GM19351 (cell line): Measurements from ENCODE around the gene KLB.
A peak's percentile ranks its signal among the peaks of the same experiment; 100 is the strongest.
"Not testable (repeated sequence)": the region's sequence is repeated elsewhere in the genome, so short reads cannot be mapped to it uniquely, and the experiment has no call there.

Experiments
- ATAC-seq: cut with Tn5 transposase; IDR thresholded peaks from one replicate; pipeline ENCODE4 v1.9.1; 2021; ENCODE audit warnings: mild to moderate bottlenecking, moderate library complexity; ENCODE audit not compliant: unreplicated experiment

The KLB gene

DNA sequence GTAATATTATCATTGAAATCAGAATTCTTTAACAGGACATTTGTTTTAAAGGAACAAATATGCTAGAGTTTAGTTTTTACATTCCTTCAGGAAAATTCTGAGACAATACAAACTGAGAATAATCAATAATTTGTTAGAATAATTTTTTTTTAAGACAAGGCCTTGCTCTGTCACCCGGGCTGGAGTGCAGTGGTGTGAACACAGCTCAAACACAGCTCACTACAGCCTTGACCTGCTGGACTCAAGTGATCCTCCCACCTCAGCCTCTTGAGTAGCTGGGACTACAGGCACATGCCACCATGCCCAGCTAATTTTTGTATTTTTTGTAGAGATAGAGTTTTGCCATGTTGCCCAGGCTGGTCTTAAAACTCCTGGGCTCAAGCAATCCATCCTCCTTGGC lies 18.6 kb downstream of the KLB start:
- not testable (repeated sequence) for ATAC-seq

DNA sequence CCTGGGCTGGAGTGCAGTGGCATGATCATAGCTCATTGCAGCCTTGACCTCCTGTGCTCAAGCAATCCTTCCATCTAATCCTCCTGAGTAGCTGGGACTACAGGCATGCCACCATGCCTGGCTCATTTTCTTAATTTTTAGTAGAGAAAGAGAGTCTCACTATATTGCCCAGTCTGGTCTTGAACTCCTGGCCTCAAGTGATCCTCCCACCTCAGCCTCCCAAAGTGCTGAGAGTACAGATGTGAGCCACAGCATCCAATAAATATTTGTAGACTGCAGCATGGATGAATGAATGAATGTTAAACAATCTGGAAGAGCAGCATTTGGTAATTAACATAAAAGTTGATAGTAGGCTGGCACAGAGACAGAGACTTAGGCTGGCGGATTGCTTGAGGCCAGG lies 20.0 kb downstream of the KLB start:
- no peak for ATAC-seq

DNA sequence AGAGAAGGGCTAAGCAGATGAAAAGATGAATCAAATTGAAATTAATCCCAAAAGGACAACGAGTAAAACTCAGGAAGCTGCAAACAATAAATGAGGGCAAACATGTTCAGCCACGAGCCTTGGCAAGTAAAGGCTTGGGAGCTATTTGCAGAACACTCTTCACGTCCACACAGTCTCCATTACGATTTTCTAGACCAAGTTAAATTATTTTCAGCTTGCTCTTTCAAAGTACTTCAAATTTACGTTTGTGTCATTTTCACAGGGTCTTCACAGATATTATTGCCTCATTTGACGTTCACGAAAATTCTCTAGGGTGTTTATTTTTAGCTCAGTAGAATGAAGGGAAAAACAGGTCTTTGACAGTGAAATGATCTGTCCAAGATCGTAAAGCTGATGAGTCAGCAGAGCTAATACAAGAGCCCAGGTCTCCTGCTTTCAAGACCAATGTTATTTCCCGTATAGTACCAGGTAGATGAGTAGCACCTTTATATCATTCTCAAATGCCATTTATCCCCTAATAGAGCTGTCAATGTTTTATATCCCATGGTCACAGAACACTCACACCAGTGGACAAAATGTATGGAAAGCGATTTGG lies 20.9 kb downstream of the KLB start:
- ATAC-seq: no peak

DNA sequence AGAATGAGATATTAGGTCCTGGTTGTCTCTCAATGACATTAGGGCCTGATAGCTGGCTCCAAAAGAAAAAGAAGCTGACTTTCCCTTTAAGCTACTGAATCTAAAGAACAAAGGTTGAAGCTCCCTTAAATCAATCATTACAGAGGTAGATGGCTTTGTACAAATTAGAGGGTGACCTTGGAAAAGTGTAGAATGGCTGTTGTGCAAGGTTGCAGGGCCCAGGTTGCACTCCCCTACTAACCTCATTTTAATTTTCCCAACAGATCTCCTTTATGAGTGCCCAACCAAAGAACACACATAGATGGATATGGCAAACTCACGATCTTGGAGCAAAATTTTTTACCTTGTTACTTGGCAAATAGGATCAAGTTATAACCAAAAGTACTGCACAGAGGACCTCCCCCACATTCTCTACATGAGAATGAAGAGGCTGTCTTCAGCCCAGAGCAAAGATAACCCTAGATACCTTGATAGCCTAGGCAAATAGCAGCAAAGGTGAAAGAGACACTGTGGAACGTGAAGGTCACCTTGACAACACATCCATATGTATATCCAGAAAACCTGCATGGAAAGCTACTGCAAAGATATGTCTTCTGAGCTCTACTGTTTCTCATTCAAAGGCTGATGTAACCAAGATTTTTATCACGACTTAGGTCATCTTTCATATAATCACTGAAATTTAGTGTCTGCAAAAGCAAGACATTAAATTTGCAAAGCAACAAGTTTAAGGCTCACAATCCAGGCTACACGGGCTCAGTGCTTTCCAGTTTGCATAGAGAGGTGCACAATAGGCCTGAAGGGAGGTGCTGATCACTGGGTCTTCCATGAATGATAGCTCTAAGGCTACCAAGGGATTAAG lies 23.0 kb downstream of the KLB start:
- ATAC-seq: no peak

DNA sequence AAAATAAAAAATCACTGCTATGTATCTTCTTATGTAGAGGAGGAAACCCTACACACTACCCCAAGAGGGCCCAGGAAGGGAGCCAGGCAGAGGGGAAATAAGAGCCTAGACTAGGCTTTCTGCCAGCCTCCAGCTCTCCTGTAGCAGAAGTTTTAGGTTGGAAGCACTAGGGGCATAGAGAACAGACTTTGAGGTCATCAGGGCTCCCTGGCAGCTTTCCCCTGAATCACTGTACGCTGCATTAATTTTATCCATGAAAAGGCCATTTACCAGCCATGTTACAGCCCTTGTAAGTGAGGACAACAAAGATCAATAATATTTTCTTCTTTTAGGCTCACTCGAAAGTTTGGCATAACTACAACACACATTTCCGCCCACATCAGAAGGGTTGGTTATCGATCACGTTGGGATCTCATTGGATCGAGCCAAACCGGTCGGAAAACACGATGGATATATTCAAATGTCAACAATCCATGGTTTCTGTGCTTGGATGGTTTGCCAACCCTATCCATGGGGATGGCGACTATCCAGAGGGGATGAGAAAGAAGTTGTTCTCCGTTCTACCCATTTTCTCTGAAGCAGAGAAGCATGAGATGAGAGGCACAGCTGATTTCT lies 27.3 kb downstream of the KLB start:
- no peak for ATAC-seq

DNA sequence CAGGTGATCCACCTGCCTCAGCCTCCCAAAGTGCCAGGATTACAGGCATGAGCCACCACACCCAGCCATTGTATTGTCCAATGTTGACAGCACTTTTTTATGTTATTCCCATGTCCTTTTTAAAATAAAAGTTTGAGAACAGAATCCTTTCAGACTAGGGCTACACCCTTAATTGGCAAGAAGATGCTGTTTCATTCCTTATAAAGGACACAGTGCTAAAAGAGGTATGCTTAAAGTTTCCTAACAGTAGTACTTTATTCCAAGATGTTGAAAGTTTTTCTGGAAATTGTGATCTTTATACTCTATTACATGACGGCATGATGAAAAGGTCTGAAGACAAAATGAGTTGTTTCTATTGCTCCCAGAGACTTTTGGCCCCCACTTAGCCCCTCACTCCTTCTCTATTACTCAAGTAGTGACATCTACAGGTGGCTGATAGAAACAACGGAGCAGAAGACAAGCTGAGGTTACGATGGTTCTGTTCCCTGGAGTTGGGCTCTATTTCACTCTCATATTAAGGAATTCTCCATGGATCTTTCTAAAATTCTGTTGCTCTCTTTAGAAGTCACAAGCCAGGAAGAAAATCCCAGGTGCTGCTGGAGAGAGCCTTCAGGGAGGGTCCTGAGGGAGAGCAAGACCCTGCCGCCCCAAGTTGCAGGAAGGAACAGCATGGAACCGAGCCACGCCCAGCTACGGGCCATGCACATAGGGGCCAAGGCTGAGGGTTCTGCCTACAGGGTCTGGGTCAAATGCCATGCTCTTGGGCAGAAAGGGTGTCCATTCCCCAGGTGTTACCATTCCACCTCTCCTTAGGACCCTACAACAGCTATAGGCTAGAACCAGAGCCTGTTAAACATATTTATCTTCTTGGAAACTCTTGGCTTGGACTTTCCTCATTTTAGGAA lies 29.2 kb downstream of the KLB start:
- ATAC-seq: no peak

DNA sequence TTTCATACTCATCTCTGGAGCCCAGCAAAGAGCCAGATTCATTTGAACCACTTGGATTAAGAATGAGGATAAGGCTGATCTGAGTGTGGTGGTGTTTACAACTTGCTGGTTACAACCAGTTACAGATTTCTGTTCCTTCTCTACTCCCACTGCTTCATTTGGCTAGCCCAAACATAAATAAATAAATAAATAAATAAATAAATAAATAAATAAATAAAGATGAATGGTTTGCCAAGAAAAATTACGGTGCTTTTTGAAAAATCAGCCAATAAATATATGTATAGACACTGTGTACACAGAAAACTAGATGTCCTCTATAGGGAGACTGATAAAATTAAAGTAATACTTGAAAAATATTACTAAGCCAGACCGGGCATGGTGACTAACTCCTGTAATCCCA lies 34.9 kb downstream of the KLB start:
- ATAC-seq: no peak

DNA sequence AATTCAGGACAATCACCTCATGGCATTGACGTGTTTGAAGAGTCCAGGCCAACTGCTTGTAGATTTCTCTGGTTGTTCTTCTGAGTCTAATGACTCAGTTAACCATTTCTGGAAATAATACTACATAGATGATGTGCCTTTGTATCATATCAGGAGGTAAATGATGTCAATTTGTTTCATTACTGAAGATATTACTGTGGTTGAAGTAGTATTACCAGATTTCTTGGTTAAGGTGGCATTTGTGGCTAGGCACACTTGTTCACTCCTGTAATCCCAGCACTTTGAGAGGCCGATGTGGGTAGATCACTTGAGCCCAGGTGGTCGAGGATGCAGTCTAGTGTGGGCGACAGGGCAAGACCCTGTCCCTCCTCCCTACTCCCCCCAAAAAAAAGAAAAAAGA lies 36.3 kb downstream of the KLB start:
- no peak for ATAC-seq

DNA sequence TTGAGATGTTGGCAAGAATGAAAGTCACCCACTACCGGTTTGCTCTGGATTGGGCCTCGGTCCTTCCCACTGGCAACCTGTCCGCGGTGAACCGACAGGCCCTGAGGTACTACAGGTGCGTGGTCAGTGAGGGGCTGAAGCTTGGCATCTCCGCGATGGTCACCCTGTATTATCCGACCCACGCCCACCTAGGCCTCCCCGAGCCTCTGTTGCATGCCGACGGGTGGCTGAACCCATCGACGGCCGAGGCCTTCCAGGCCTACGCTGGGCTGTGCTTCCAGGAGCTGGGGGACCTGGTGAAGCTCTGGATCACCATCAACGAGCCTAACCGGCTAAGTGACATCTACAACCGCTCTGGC lies 39.7 kb downstream of the KLB start:
- ATAC-seq: no peak

DNA sequence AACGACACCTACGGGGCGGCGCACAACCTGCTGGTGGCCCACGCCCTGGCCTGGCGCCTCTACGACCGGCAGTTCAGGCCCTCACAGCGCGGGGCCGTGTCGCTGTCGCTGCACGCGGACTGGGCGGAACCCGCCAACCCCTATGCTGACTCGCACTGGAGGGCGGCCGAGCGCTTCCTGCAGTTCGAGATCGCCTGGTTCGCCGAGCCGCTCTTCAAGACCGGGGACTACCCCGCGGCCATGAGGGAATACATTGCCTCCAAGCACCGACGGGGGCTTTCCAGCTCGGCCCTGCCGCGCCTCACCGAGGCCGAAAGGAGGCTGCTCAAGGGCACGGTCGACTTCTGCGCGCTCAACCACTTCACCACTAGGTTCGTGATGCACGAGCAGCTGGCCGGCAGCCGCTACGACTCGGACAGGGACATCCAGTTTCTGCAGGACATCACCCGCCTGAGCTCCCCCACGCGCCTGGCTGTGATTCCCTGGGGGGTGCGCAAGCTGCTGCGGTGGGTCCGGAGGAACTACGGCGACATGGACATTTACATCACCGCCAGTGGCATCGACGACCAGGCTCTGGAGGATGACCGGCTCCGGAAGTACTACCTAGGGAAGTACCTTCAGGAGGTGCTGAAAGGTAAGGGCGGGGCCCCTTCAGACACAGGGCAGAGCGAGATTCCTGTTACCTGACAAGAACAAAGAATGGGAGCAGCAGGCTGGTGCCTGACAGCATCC lies 40.3 kb downstream of the KLB start:
- ATAC-seq: peak; percentile 88

DNA sequence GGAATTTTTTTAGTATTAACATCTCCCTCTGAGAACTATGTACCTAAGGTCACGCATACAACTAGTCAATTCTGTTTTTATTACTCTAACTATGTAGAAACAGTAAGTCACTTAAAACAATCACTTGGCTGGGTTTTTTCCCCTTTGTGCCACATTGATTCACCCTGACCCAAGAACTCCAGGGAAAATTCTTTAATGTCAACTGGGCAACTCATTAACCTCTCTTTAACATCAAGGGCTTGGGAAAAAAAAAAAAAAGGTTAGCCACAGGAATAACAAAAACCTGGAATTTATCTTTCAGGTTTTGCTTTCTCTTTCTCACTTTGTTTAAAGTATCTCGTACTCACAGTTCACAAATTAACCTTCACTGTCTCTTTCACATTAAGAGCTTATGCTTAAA lies 43.9 kb downstream of the KLB start:
- ATAC-seq: no peak

DNA sequence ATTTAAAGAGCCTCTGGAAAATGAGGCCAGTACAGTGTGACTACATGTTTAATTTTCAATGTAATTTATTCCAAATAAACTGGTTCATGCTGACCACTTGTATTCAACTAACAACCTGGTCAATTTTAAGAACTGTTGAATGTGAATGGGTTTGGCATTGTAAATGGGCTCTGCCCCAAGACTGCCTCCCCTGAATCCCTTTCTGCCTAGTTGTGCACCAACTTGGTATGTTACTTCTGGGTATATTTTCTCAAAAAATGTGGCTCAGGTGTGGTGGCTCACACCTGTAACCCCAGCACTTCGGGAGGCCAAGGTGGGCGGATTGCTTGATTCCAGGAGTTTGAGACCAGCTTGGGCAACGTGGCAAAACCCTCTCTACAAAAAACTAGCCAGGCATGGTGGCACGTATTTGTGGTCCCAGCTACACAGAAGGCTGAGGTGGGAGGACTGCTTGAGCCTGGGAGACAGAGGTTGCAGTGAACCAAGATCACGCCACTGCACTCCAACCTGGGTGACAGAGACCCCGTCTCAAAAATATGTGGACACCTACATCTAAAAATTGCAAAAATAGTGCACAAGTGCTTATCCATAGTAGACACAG lies 44.8 kb downstream of the KLB start:
- no peak for ATAC-seq

DNA sequence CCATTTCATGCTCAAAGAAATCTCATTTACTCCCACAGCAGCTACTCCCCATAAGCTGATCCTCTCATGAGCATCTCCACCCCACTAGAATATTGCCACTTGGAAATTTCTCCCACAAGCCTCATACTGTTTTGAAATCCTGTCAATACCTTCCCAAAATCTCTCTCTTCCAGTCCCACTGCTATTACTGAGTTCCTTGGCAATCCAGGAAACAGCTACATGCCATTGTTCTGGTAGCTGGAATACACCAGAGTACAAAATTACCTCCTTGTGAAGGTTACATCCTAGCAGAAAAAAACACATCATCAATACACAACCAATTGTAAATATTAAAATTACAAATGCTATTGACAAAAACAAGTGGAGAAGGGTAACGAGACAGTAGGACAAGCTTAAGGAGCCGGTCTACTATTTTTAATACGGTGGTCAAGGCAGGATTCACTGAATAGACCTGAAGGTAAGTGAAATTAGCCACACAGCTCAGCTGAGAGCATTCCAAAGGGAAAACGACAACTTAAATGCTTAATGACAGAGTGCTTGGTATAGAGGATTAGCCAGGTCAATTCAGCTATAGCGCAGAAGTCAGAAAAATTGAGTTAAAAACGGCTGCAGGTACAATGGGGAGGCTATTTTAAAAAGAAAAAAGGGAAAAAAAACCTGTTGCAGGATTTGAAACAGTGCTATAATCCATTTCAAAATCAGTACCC lies 45.6 kb downstream of the KLB start:
- ATAC-seq: no peak

DNA sequence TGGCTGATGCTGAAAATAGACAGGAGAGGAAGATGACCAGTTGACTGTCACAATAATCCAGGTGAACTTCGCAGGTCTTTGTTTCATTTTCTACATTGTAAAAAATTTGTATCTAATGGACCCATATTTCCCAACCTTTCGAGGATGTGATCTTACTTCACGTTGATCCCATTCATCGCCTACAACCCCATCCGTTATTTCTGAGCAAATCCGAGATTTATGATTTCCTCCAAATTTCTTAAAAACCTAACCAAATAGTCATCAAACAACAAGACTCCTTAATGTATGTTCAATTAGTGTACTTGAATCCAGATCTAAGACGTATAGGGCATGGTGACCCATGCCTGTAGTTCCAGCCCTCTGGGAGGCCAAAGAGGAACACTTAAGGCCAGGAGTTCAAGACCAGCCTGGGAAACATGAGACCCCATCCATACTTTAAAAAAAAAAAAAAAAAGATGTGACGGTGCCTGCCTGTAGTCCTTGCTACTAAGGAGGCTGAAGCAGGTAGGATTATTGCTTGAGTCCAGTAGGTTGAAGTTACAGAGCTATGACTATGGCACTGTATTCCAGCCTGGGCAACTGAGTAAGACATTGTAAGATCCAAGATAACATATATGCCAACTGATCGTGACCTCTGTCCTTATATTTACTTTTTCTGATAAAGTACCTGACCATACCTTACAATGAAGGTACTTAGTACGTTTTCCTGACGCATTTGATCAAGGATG lies 46.3 kb downstream of the KLB start:
- no peak for ATAC-seq

DNA sequence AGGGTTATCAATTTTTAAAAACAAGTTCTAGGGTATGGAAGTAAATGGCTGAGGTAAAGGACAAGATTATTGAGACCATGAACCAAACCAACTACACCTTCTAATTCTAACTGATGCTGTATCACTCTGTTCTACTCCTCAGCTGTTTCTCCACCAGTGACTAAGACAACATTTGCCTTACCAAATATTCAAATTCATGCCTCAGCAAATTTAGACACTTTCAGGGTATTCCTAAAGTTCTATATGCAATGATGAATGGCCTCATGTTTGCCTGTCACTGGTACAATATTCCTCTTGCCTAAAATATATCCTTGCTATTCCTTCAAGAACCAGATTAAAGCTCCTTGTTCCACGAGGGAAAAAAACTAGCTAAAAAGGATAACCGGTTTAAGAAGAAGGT lies 47.0 kb downstream of the KLB start:
- no peak for ATAC-seq

DNA sequence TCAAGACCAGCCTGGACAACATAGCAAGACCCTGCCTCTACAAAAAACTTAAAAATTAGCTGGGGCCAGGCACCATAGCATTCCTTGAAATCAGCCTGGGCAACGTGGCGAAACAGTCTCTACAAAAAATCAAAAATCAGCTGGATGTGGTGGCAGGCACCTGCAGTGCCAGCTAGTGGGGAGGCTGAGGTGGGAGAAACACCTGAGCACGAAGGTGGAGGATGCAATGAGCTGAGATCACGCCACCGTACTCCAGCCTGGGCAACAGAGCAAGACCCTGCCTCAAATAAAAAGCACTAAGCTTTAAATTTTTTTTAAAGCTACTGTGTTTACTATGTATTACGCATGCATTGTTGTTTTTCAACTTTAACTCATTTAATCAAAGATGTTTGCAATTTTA lies 48.8 kb downstream of the KLB start:
- ATAC-seq: no peak

DNA sequence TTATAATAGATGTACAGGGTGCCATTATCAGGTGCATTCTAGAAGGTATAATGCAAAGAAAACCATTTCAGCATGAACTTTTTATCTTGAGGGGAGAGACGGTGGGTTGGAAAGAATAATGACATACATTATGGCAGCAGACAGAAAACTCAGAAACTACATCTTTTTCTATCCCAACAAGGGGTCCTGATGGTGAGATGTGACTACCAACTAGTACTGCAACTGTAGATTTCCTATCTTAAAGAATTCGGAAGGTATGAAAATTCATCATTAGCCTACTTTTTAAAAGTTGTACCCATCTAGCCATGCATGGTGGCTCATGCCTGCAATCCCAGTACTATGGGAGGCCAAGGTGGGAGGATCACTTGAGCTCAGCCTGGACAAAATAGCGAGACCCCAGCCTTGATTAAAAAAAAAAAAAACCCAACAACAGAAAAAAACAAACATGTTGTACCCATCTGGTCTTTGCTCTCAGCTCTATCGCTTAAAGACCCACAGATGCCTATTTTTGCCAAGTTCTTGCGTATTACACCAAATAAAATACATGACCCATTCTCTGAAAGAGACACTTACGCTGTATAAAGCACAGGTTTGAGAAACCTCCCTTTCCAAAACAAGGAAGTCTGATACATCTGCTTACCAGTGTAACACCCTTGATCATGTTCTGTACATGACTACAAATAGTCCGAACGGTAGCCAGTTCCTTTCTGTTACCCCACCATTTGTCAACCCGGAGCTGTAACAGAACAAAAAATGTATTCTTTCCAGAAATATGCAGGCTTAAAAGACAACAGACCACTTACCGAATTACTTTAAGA lies 50.4 kb downstream of the KLB start:
- no peak for ATAC-seq

DNA sequence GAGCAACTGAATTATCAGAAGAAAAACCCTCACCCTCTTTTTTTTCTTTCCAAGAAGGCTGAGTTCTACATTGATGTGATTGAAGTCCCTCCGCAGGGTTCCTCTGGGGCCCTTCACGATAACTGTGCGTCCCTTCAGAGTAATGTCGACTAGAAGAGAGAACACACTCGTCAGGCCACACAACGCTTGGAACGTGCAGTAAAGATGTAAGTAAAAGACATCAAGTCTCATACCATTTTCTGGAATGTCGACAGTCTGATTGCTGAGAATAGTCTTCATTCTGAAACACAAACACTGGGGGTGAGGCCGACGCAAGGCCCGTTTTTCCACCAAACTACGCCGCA lies 51.4 kb downstream of the KLB start:
- ATAC-seq: not testable (repeated sequence)
